ENCODE measurements around the gene DNM1L. TPM values are rescaled to one million over a fixed set of nuclear protein-coding genes. Genes with fewer than 3 reads are reported as not detected.
A peak's percentile ranks its signal among the peaks of the same experiment; 100 is the strongest.
"Not testable (repeated sequence)": the region's sequence is repeated elsewhere in the genome, so short reads cannot be mapped to it uniquely, and the experiment has no call there.

DNM1L gene
- total RNA-seq, 3 donors from 2014 or later (not counting 1 experiment from before 2014, with no cell fraction given): 69.2 to 84.9 (median 81.0) TPM

- intact Hi-C loops (cut with micrococcal nuclease): no loop called here
- ATAC-seq: no peak
These were observed 35.7 kb downstream of the DNM1L start for GRCh38 chr12:32714772-32715171.

GRCh38 chr12:32718926-32719325 lies 39.8 kb downstream of the DNM1L start:
- no peak overlapping the region for H3K4me3 Mint-ChIP-seq
- no peaks in the 10 kb centered on the region for H3K27me3 Mint-ChIP-seq (ENCODE audit: low read depth in 2 of 2)
- H3K9me3 ChIP-seq (ENCODE audit: control insufficient read depth, insufficient read depth, low read length): no peaks in the 10 kb centered on the region
- H3K36me3 Mint-ChIP-seq: no peaks in the 10 kb centered on the region
- H3K36me3 ChIP-seq (ENCODE audit: control insufficient read depth, insufficient read depth, low read length): peaks cover 34% of the 10 kb centered on the region
- WGBS (ENCODE audit: insufficient coverage): 100% methylated on average over 2 of the region's 2 CpGs
- H3K27me3 ChIP-seq (ENCODE audit: control insufficient read depth, insufficient read depth, low read length): no peaks in the 10 kb centered on the region
- ATAC-seq (no peak), DNase-seq (no peak)
- intact Hi-C loops (cut with micrococcal nuclease): no loop called here
- H3K27ac ChIP-seq (ENCODE audit: low read length): no peak overlapping the region
- no peaks in the 10 kb centered on the region for H3K4me1 Mint-ChIP-seq
- no peaks in the 10 kb centered on the region for H3K4me1 ChIP-seq (ENCODE audit: control insufficient read depth, insufficient read depth, low read length)
- no peaks in the 10 kb centered on the region for H3K9me3 Mint-ChIP-seq
- H3K4me3 ChIP-seq (ENCODE audit: low read length): no peak overlapping the region
- no peak overlapping the region for H3K27ac Mint-ChIP-seq
- TF ChIP-seq, protein P1, sequence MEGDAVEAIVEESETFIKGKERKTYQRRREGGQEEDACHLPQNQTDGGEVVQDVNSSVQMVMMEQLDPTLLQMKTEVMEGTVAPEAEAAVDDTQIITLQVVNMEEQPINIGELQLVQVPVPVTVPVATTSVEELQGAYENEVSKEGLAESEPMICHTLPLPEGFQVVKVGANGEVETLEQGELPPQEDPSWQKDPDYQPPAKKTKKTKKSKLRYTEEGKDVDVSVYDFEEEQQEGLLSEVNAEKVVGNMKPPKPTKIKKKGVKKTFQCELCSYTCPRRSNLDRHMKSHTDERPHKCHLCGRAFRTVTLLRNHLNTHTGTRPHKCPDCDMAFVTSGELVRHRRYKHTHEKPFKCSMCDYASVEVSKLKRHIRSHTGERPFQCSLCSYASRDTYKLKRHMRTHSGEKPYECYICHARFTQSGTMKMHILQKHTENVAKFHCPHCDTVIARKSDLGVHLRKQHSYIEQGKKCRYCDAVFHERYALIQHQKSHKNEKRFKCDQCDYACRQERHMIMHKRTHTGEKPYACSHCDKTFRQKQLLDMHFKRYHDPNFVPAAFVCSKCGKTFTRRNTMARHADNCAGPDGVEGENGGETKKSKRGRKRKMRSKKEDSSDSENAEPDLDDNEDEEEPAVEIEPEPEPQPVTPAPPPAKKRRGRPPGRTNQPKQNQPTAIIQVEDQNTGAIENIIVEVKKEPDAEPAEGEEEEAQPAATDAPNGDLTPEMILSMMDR (IDR thresholded peaks at IDR 0.05): no peak

More at GRCh38 chr12:32714772-32715171, 35.7 kb downstream of the DNM1L start:
- Histone ChIP-seq H3K9me3 (ENCODE audit: control insufficient read depth, insufficient read depth, low read length) (no peaks in the 10 kb centered on the region), H3K27me3 (ENCODE audit: control insufficient read depth, insufficient read depth, low read length) (no peaks in the 10 kb centered on the region), H3K4me1 (ENCODE audit: control insufficient read depth, insufficient read depth, low read length) (no peaks in the 10 kb centered on the region), H3K27ac (ENCODE audit: low read length) (no peak overlapping the region), H3K4me3 (ENCODE audit: low read length) (no peak overlapping the region), H3K36me3 (ENCODE audit: control insufficient read depth, insufficient read depth, low read length) (peaks cover 25% of the 10 kb centered on the region)
- TF ChIP-seq, protein P1 (IDR thresholded peaks at IDR 0.05): no peak
- Mint-ChIP-seq H3K27ac (no peak overlapping the region), H3K9me3 (no peaks in the 10 kb centered on the region), H3K27me3 (ENCODE audit: low read depth in 2 of 2) (no peaks in the 10 kb centered on the region), H3K4me1 (no peaks in the 10 kb centered on the region), H3K36me3 (no peaks in the 10 kb centered on the region), H3K4me3 (no peak overlapping the region)
- DNase-seq: no peak
- 95% methylated on average over 4 of the region's 4 CpGs for WGBS (ENCODE audit: insufficient coverage)

GRCh38 chr12:32725308-32725707 lies 46.2 kb downstream of the DNM1L start:
- 97% methylated on average over 3 of the region's 3 CpGs for WGBS (ENCODE audit: insufficient coverage)
- DNase-seq: not testable (repeated sequence)

DNA sequence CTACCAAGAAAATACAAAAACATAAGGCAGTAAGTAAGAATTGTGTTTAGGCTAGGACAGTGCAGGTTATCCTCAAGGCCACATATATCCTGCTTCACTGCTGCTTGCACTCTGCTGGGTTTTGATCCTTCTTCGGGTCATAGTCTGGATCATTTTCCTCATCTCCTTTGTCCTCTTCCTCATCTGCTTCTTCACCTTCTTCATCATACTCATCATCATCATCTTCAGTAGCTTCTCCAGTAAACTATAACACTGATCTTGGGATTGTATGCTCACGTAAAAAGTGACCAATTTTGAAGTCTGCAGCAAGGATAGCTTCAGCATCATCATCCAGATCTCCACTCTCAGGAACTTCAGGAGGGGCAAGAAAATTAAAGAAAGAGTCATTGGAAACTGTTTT lies 47.2 kb downstream of the DNM1L start:
- Histone ChIP-seq H3K27ac (ENCODE audit: low read length) (no peak overlapping the region), H3K27me3 (ENCODE audit: control insufficient read depth, insufficient read depth, low read length) (no peaks in the 10 kb centered on the region), H3K4me3 (ENCODE audit: low read length) (no peak overlapping the region), H3K4me1 (ENCODE audit: control insufficient read depth, insufficient read depth, low read length) (no peaks in the 10 kb centered on the region), H3K9me3 (ENCODE audit: control insufficient read depth, insufficient read depth, low read length) (no peaks in the 10 kb centered on the region), H3K36me3 (ENCODE audit: control insufficient read depth, insufficient read depth, low read length) (peaks cover 31% of the 10 kb centered on the region)
- ATAC-seq: no peak
- DNase-seq: no peak
- H3K4me1 Mint-ChIP-seq: peaks cover 0 to 4% of the 10 kb centered on the region in 2 donors
- no peaks in the 10 kb centered on the region for H3K9me3 Mint-ChIP-seq
- H3K27ac Mint-ChIP-seq: peak overlapping the region in 1 of 2 donors; percentile 1
- H3K36me3 Mint-ChIP-seq: peaks cover 8% of the 10 kb centered on the region
- TF ChIP-seq, protein P1 (IDR thresholded peaks at IDR 0.05): no peak
- WGBS (ENCODE audit: insufficient coverage): 90% methylated on average over 2 of the region's 2 CpGs
- intact Hi-C loops (cut with micrococcal nuclease): no loop called here
- no peak overlapping the region for H3K4me3 Mint-ChIP-seq
- H3K27me3 Mint-ChIP-seq (ENCODE audit: low read depth in 2 of 2): no peaks in the 10 kb centered on the region

More at GRCh38 chr12:32725308-32725707, 46.2 kb downstream of the DNM1L start:
- H3K36me3 ChIP-seq (ENCODE audit: control insufficient read depth, insufficient read depth, low read length): peaks cover 36% of the 10 kb centered on the region
- H3K9me3 ChIP-seq (ENCODE audit: control insufficient read depth, insufficient read depth, low read length); H3K27me3 ChIP-seq (ENCODE audit: control insufficient read depth, insufficient read depth, low read length); H3K9me3 Mint-ChIP-seq; ATAC-seq; H3K4me1 ChIP-seq (ENCODE audit: control insufficient read depth, insufficient read depth, low read length); H3K27ac ChIP-seq (ENCODE audit: low read length); intact Hi-C loops (cut with micrococcal nuclease); H3K4me3 ChIP-seq (ENCODE audit: low read length); H3K36me3 Mint-ChIP-seq; H3K27me3 Mint-ChIP-seq (ENCODE audit: low read depth in 2 of 2); H3K4me3 Mint-ChIP-seq; H3K4me1 Mint-ChIP-seq: not testable (repeated sequence)
- H3K27ac Mint-ChIP-seq: peak overlapping the region in 1 of 2 donors; percentile 39

Measured in natural killer cell (primary cell).